Omental fat pad (tissue), 4 donors: ENCODE results near the gene CD14. TPM values are rescaled to one million over a fixed set of nuclear protein-coding genes. Genes with fewer than 3 reads are reported as not detected.

Experiments
- ATAC-seq: fragments of 150-250 bp; one replicate; pipeline ENCODE4 v1.9.1; 2016; ENCODE audit warnings: mild to moderate bottlenecking, moderate library complexity; ENCODE audit not compliant: low FRiP score
- DNase-seq: peaks from one replicate; pipeline ENCODE4 v3.0.0-alpha.2; 2019; ENCODE audit warnings: low spot score
- total RNA-seq, 4 donors: library from RNA; depleted of rRNA; stranded (reverse); fragments of >200 nt; gene quantifications; one replicate each; pipeline ENCODE4 v1.1.0, GENCODE V29; 2016
- TF ChIP-seq, protein P1 (sequence below), 3 donors: fragments of 450-650 bp; IDR thresholded peaks; one replicate each; pipeline ENCODE4 v1.5.1; 2016 to 2017; ENCODE audit warnings: antibody characterized with exemption in 3 of 3, mild to moderate bottlenecking in 3 of 3, moderate library complexity in 2 of 3

Gene CD14
- total RNA-seq, 4 donors from 2014 or later, result 129 to 173 (median 158) TPM

DNA sequence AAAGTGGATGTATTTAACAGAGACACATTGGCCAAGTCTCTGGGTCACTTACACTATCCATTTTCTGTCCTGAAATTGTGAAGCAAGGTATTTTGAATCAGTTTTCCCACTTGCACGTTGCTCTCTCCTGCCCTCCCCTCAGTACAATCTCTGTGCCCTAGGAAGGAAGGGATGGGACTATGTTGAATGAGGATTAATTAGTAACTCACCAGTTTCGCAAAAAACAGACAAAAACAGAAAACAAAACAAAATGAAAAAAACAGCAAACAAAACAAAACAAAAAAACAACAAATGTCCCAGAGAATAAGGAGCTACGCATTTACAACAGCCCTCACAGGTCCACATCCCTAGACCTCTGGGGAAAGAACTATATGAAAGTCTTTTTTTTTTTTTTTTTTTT, 1.1 kb upstream of the CD14 start:
- ATAC-seq (no peak), DNase-seq (no peak)
- TF ChIP-seq, protein P1, sequence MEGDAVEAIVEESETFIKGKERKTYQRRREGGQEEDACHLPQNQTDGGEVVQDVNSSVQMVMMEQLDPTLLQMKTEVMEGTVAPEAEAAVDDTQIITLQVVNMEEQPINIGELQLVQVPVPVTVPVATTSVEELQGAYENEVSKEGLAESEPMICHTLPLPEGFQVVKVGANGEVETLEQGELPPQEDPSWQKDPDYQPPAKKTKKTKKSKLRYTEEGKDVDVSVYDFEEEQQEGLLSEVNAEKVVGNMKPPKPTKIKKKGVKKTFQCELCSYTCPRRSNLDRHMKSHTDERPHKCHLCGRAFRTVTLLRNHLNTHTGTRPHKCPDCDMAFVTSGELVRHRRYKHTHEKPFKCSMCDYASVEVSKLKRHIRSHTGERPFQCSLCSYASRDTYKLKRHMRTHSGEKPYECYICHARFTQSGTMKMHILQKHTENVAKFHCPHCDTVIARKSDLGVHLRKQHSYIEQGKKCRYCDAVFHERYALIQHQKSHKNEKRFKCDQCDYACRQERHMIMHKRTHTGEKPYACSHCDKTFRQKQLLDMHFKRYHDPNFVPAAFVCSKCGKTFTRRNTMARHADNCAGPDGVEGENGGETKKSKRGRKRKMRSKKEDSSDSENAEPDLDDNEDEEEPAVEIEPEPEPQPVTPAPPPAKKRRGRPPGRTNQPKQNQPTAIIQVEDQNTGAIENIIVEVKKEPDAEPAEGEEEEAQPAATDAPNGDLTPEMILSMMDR (IDR thresholded peaks at IDR 0.05), result no peak

DNA sequence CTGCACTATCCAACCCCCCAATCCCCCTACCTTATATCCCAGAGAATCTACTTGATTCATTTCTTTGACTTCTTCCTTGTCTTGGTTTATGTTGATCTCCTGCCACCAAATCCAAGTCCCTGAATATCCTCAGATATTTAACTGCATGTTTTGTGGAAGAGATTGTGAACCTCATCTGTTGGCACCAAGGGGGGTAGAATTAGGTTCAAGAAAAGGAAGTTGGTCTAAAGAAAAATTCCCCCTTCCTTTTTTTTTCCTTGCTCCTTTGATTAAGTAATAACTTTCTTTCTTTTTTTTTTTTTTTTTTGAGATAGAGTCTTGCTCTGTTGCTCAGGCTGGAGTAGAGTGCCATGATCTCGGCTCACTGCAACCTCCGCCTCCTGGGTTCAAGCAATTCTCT, 526 bp upstream of the CD14 start:
- ATAC-seq, result no peak
- TF ChIP-seq, protein P1 (IDR thresholded peaks at IDR 0.05), result no peak
- no peak for DNase-seq

DNA sequence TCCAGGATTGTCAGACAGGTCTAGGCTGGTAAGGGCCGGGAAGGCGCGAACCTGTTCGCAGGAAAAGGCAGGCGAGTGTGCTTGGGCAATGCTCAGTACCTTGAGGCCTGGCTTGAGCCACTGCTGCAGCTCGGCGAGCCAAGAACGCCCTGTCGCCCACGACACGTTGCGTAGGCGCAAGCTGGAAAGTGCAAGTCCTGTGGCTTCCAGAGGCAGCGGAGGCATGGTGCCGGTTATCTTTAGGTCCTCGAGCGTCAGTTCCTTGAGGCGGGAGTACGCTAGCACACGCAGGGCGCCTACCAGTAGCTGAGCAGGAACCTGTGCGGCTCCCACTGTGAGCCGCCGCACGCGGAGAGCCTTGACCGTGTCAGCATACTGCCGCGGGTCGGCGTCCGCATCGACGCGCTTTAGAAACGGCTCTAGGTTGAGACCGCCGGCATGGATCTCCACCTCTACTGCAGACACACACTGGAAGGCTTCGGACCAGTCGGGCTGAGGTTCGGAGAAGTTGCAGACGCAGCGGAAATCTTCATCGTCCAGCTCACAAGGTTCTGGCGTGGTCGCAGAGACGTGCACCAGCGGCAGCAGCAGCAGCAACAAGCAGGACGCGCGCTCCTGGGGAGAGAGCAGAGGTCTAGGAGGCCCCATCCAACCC, 482 bp downstream of the CD14 start:
- TF ChIP-seq, protein P1 (IDR thresholded peaks at IDR 0.05), result no peak
- ATAC-seq, result peak; percentile 35
- DNase-seq, result no peak

DNA sequence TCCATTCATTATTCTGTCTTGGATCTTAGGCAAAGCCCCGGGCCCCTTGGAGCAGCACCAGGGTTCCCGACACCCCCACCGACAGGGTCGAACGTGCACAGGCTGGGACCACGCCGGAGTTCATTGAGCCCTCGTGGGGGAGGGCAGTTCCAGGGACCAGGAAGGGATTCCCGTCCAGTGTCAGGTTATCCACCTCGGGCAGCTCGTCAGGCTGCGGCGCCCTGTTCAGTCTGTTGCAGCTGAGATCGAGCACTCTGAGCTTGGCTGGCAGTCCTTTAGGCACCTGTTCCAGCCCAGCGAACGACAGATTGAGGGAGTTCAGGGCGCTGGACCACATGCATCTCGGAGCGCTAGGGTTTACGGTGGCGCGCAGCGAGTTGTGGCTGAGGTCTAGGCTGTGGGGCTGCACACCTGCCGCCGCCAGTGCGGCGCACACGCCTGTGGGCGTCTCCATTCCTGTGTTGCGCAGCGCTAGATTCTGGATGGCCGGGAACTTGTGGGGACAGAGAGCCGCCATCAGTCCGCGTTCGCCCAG, 1.1 kb downstream of the CD14 start:
- ATAC-seq (peak; percentile 23), DNase-seq (no peak)
- TF ChIP-seq, protein P1 (IDR thresholded peaks at IDR 0.05), result no peak

DNA sequence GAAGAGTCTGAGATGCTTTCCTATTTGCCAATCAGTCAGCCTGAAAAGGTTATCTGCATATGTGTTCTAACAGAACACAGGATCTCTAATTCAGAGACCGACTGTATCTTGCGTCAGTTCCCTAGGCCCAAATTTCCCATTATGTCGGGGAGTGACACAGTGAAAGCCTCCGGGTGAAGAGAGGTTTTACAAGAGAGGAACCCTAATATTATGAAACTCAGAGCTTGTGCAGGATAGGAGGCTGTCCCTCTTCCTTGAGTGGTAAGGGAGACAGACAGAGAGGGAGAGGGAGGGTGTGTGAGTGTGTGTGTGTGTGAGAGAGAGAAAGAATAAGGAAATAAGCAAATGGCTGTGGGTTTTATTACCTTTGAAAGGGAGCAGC, 1.9 kb downstream of the CD14 start:
- no peak for ATAC-seq
- TF ChIP-seq, protein P1 (IDR thresholded peaks at IDR 0.05), result no peak
- no peak for DNase-seq

DNA sequence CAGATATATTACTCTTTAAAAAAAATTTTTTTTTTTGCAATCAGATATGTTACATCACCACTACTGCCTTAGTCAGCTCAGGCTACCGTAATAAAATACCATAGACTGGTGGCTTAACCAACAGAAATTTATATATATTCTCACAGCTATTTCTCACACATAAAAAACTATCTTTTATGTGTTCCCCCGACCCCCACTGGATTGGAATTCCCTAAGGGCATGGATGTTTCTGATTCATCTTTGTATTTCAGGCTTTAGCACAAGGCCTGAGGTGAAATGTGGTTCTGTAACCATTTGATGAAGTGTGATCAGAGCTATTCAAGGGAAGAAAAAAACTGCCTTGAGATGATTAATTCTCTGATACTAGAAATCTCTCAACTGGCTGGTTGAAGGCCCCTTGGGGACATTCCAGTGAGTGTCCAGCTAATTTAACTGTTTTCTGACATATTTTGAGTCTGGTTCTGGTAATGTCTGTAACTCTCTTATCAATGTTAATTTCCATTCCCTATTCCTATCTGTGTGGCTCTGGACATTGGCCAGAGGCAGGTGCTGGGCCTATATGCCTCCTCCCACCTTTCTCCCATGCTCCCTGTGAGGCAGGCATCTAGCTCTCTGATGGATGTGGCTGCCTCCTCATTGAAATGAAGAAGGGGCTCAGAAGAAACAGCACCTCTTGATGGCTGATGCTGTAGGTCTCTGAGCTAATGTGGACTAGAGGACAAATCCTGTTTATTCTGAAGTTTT, 2.5 kb downstream of the CD14 start:
- no peak for ATAC-seq
- TF ChIP-seq, protein P1 (IDR thresholded peaks at IDR 0.05), result no peak
- DNase-seq, result no peak
